ENCODE results near the gene HNRNPLL. TPM values are rescaled to one million over a fixed set of nuclear protein-coding genes. Genes with fewer than 3 reads are reported as not detected.

HNRNPLL gene
- total and polyA plus RNA-seq, 11 donors: 6.9 to 33.2 (median 23.2) TPM

- Histone ChIP-seq H3K4me1 (peaks cover 0 to 71% (median 49%) of the 10 kb centered on the region in 12 donors), H3K36me3 (no peaks in the 10 kb centered on the region), H3K9me3 (no peaks in the 10 kb centered on the region), H3K27ac (peak overlapping the region in 8 of 12 donors; percentile 20 to 100 (median 98)), H3K4me3 (peak overlapping the region in 8 of 12 donors; percentile 70 to 96 (median 92)), H3K27me3 (no peaks in the 10 kb centered on the region)
- intact Hi-C loops (cut with DNase I): loop anchor here in 8 of 10 donors (5.0 kb wide), 7 partner anchors 63 to 523 kb away; partner anchors contain the start of genes GALM (in 4 of the 8) and SOS1 (in 1 of the 8)
- TF ChIP-seq POLR2A (IDR thresholded peaks at IDR 0.05): no peak
- no peak for ATAC-seq
- WGBS, 4 donors: 20 to 31% (median 26%) methylated on average over 4 of the region's 4 CpGs
- no peak for DNase-seq
These were observed 3.0 kb downstream of the HNRNPLL start for GRCh38 chr2:38599706-38600105.

- Histone ChIP-seq H3K4me3 (peak overlapping the region in 3 of 12 donors; percentile 21 to 92 (median 90)), H3K27ac (peak overlapping the region in 9 of 12 donors; percentile 4 to 100 (median 44)), H3K4me1 (peaks cover 0 to 74% (median 48%) of the 10 kb centered on the region in 12 donors), H3K27me3 (no peaks in the 10 kb centered on the region), H3K36me3 (no peaks in the 10 kb centered on the region), H3K9me3 (no peaks in the 10 kb centered on the region)
- DNase-seq (no peak), ATAC-seq (no peak)
- no peak for TF ChIP-seq CTCF (IDR thresholded peaks at IDR 0.05)
- TF ChIP-seq POLR2A (IDR thresholded peaks at IDR 0.05): no peak
- intact Hi-C loops (cut with DNase I): no loop called here
- 0 to 8% (median 1%) methylated on average over 1 of the region's 1 CpG for whole genome bisulfite sequencing, 4 donors
These were observed 3.8 kb downstream of the HNRNPLL start for GRCh38 chr2:38598991-38599295.

- H3K4me1 ChIP-seq: peaks cover 0 to 74% (median 44%) of the 10 kb centered on the region in 12 donors
- H3K9me3 ChIP-seq: no peaks in the 10 kb centered on the region
- ATAC-seq: no peak
- no peak for TF ChIP-seq CTCF (IDR thresholded peaks at IDR 0.05)
- no peak for TF ChIP-seq POLR2A (IDR thresholded peaks at IDR 0.05)
- H3K4me3 ChIP-seq: peak overlapping the region in 3 of 12 donors; percentile 19 to 90 (median 21)
- no peaks in the 10 kb centered on the region for H3K27me3 ChIP-seq
- H3K36me3 ChIP-seq: no peaks in the 10 kb centered on the region
- intact Hi-C loops (cut with DNase I): no loop called here
- peak overlapping the region in 8 of 12 donors; percentile 4 to 100 (median 39) for H3K27ac ChIP-seq
- DNase-seq: no peak
- 66 to 76% (median 72%) methylated on average over 5 of the region's 5 CpGs for WGBS, 4 donors
These were observed 4.3 kb downstream of the HNRNPLL start for GRCh38 chr2:38598200-38598990.

GRCh38 chr2:38597115-38597514 is 5.6 kb downstream of the HNRNPLL start:
- Histone ChIP-seq H3K27ac (peak overlapping the region in 2 of 12 donors; percentile 98 to 99), H3K36me3 (no peaks in the 10 kb centered on the region), H3K4me3 (no peak overlapping the region), H3K4me1 (peaks cover 0 to 84% (median 49%) of the 10 kb centered on the region in 12 donors), H3K27me3 (no peaks in the 10 kb centered on the region), H3K9me3 (no peaks in the 10 kb centered on the region)
- 72 to 87% (median 79%) methylated on average over 5 of the region's 5 CpGs for WGBS, 4 donors
- DNase-seq: no peak
- intact Hi-C loops (cut with DNase I): no loop called here
- no peak for ATAC-seq
- TF ChIP-seq CTCF (IDR thresholded peaks at IDR 0.05): no peak
- no peak for TF ChIP-seq POLR2A (IDR thresholded peaks at IDR 0.05)

All from heart left ventricle (tissue), 16 donors.